NT2/D1 (cell line): ENCODE results near the gene RPL27A.

ENCODE experiments used
- DNase-seq: peaks from one replicate; pipeline ENCODE4 v3.0.0-alpha.2; 2011; ENCODE audit warnings: low read depth, low spot score
- H3K27me3 ChIP-seq: 2 replicates; pipeline ENCODE4 v1.6.0; 2011; ENCODE audit warnings: mild to moderate bottlenecking; ENCODE audit not compliant: insufficient read length, insufficient read depth
- H3K36me3 ChIP-seq: 2 replicates; pipeline ENCODE4 v1.6.1; 2011; ENCODE audit warnings: mild to moderate bottlenecking, low read length, mixed read lengths; ENCODE audit not compliant: insufficient read depth, insufficient read length
- H3K4me1 ChIP-seq: 2 replicates; pipeline ENCODE4 v1.5.1; 2011; ENCODE audit not compliant: insufficient read depth, insufficient read length
- H3K4me3 ChIP-seq: 2 replicates; pipeline ENCODE4 v1.5.1; 2011; ENCODE audit warnings: low read depth; ENCODE audit not compliant: insufficient read length
- H3K9ac ChIP-seq: 2 replicates; pipeline ENCODE4 v1.6.0; 2011; ENCODE audit warnings: low read depth; ENCODE audit not compliant: insufficient read length
- H3K9me3 ChIP-seq: 2 replicates; pipeline ENCODE4 v1.5.1; 2011; ENCODE audit warnings: mild to moderate bottlenecking, low read length; ENCODE audit not compliant: insufficient read depth
- SUZ12 ChIP-seq: IDR thresholded peaks from 2 replicates; pipeline ENCODE4 v1.6.1; 2011; ENCODE audit not compliant: insufficient read length, insufficient read depth; ENCODE audit errors: extremely low read depth
- YY1 ChIP-seq: IDR thresholded peaks from 2 replicates; pipeline ENCODE4 v1.6.1; 2011; ENCODE audit not compliant: insufficient read length, insufficient read depth
- ZNF274 ChIP-seq: IDR thresholded peaks from 2 replicates; pipeline ENCODE4 v1.6.1; 2011; ENCODE audit warnings: mild to moderate bottlenecking, low read depth, low read length

RPL27A gene

DNA sequence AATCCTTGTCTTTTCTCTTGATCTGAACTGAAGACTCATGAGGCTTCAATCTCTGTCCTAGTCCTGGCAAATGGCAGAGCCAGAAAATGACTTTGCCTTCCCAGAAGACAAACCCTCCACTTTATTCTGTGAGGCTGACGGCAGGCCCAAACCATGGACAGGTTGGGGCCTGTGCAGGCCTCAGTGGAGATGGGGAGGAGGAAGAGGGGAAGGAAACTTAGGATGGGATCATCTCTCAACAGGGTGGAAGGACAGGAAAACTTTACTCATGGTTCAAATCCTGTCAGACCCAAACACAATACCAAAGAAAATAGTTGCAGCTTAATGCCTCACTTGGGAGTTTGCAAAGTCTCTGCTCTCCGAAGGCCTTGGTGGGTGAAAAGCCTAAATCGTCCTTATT lies 9.8 kb downstream of the RPL27A start:
- H3K36me3 ChIP-seq = peaks cover 82% of the 10 kb centered on the region
- H3K27me3 ChIP-seq = no peaks in the 10 kb centered on the region
- no peak for TF ChIP-seq SUZ12
- no peak for TF ChIP-seq ZNF274
- no peak for TF ChIP-seq YY1
- H3K4me3 ChIP-seq = no peak overlapping the region
- H3K4me1 ChIP-seq = peaks cover 2% of the 10 kb centered on the region
- no peak for DNase-seq
- H3K9ac ChIP-seq = no peak overlapping the region
- H3K9me3 ChIP-seq = no peaks in the 10 kb centered on the region

DNA sequence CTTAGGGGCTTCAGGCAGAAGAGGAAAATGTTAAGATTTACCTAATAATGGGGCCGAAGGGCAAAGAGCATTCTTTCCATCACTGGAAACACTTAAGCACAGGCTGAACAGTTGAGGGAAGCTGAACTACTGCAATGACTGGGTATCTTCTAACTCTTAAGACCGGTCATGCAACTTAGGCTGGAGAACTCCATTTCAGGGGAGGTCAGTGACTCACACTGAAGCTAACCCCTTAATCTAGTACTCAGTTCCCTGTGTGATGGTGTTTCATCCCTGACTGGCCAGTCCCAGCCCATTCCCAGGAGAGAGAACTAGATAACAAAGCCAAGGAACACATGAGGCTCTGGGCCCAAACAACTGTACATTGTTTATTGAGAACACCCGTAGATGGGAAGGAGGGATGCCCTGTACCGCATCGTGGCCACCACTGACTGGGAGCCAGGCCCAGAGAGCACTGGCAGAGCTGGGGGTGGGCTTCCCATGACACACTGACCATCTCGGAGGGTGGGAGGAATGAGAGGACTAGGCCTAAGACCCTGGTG lies 10.5 kb downstream of the RPL27A start:
- no peak overlapping the region for H3K9ac ChIP-seq
- peaks cover 88% of the 10 kb centered on the region for H3K36me3 ChIP-seq

GRCh38 chr11:8693555-8693954 lies 11.0 kb downstream of the RPL27A start:
- DNase-seq = no peak
- no peak for TF ChIP-seq ZNF274
- no peak for TF ChIP-seq SUZ12
- no peak for TF ChIP-seq YY1
- Histone ChIP-seq H3K36me3 (peaks cover 93% of the 10 kb centered on the region), H3K9ac (no peak overlapping the region), H3K4me1 (peaks cover 5% of the 10 kb centered on the region), H3K27me3 (no peaks in the 10 kb centered on the region), H3K9me3 (no peaks in the 10 kb centered on the region), H3K4me3 (no peak overlapping the region)

More for the DNA sequence above, 10.5 kb downstream of the RPL27A start:
- Histone ChIP-seq H3K27me3 (no peaks in the 10 kb centered on the region), H3K9me3 (no peaks in the 10 kb centered on the region), H3K4me1 (peaks cover 3% of the 10 kb centered on the region), H3K4me3 (no peak overlapping the region)
- no peak for TF ChIP-seq SUZ12
- TF ChIP-seq ZNF274 = no peak
- TF ChIP-seq YY1 = no peak
- DNase-seq = no peak

DNA sequence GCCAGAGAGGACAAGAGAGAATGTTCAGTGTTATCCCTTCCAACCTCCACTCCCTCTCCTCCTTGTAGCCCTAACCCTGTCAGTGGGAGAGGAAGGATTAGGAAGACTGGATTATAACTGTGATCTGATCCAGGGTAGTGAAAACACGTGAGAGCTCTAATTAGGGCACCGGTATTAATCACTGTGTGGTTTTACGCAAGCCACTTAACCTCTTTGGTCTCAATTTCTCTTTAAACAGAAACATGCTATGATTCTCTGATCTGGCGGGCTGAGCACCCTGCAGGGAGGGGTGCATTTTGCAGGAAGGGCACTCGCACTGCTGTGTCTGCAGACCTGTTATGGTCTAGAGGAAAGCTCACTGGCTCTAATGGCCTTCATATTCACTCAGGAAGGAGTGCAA lies 11.5 kb downstream of the RPL27A start:
- DNase-seq = no peak
- Histone ChIP-seq H3K9me3 (no peaks in the 10 kb centered on the region), H3K9ac (no peak overlapping the region), H3K4me3 (no peak overlapping the region), H3K27me3 (no peaks in the 10 kb centered on the region), H3K4me1 (peaks cover 6% of the 10 kb centered on the region), H3K36me3 (peaks cover 95% of the 10 kb centered on the region)
- TF ChIP-seq ZNF274 (no peak), SUZ12 (no peak), YY1 (no peak)

- Histone ChIP-seq H3K4me3 (no peak overlapping the region), H3K36me3 (peaks cover 78% of the 10 kb centered on the region), H3K9ac (no peak overlapping the region), H3K9me3 (no peaks in the 10 kb centered on the region), H3K4me1 (peaks cover 14% of the 10 kb centered on the region), H3K27me3 (no peaks in the 10 kb centered on the region)
- TF ChIP-seq SUZ12 = no peak
- TF ChIP-seq YY1 = no peak
- no peak for TF ChIP-seq ZNF274
- no peak for DNase-seq
These were observed 14.5 kb downstream of the RPL27A start for GRCh38 chr11:8697054-8697453.

- no peak for TF ChIP-seq ZNF274
- no peaks in the 10 kb centered on the region for H3K9me3 ChIP-seq
- H3K4me3 ChIP-seq = peak overlapping the region; percentile 2
These were observed 15.8 kb downstream of the RPL27A start for GRCh38 chr11:8698379-8698851.

GRCh38 chr11:8698917-8699441 lies 16.4 kb downstream of the RPL27A start:
- H3K9me3 ChIP-seq = no peaks in the 10 kb centered on the region
- peak overlapping the region; percentile 28 for H3K9ac ChIP-seq
- no peak for DNase-seq
- TF ChIP-seq SUZ12 (no peak), ZNF274 (no peak), YY1 (no peak)
- H3K27me3 ChIP-seq = no peaks in the 10 kb centered on the region
- H3K4me3 ChIP-seq = no peak overlapping the region
- peaks cover 76% of the 10 kb centered on the region for H3K36me3 ChIP-seq
- H3K4me1 ChIP-seq = peaks cover 19% of the 10 kb centered on the region

More at GRCh38 chr11:8698379-8698851, 15.8 kb downstream of the RPL27A start:
- Histone ChIP-seq H3K27me3 (no peaks in the 10 kb centered on the region), H3K9ac (no peak overlapping the region), H3K36me3 (peaks cover 76% of the 10 kb centered on the region), H3K4me1 (peaks cover 16% of the 10 kb centered on the region)
- no peak for DNase-seq

DNA sequence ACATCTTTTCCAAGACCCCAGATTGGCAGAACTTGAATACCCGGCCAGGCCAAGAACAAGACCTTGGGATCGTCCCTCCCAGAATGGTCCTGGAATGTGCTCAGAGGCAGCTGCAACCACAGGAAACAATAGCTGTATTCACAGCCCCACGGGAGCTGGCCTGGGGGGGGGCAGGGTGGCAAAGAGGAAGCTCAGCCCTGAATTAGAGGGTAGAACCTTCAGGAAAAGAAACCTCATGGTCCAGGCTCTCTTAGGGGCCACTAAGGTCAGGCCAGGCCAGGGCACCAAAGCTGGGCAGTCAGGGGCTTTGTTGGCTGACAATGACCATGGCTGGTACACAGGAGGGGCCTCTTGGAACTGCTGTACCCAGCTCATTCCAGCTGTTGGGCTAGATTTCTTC lies 17.3 kb downstream of the RPL27A start:
- TF ChIP-seq ZNF274 = no peak
- TF ChIP-seq YY1 = no peak
- no peak for TF ChIP-seq SUZ12
- no peak for DNase-seq
- H3K9me3 ChIP-seq = no peaks in the 10 kb centered on the region
- H3K9ac ChIP-seq = peak overlapping the region; percentile 27
- H3K4me1 ChIP-seq = peaks cover 21% of the 10 kb centered on the region
- H3K4me3 ChIP-seq = no peak overlapping the region
- no peaks in the 10 kb centered on the region for H3K27me3 ChIP-seq
- H3K36me3 ChIP-seq = peaks cover 74% of the 10 kb centered on the region
